ENCODE data around the gene LARP4B.

- TF ChIP-seq POLR2AphosphoS5 (IDR thresholded peaks at IDR 0.05; ENCODE audit: borderline replicate concordance, low read depth, low read length) (no peak), EZH2 (IDR thresholded peaks at IDR 0.05) (no peak)
Measured at GRCh38 chr10:824946-825345, 106.6 kb downstream of the LARP4B start.
